DMS153 treated with DMSO at 0.1 percent for 48 hours (cell line): ENCODE measurements around the gene GCM1.
"Not testable (repeated sequence)": the region's sequence is repeated elsewhere in the genome, so short reads cannot be mapped to it uniquely, and the experiment has no call there.

ENCODE experiments used
- DNase-seq: peaks from one replicate; lab custom pipeline; 2025; ENCODE audit not compliant: unreplicated experiment; lab: John Stamatoyannopoulos, UW

The GCM1 gene

GRCh38 chr6:53148684-53149083 is at the start of gene GCM1:
TSS of gene GCM1 (minus strand) at chr6:53148841. CDS start at chr6:53145632, 3,209 bp downstream.
- DNase-seq, result no peak

- no peak for DNase-seq
These were observed 48.9 kb upstream of the GCM1 start for GRCh38 chr6:53197553-53197952.

- DNase-seq, result no peak
These were observed 46.4 kb upstream of the GCM1 start for GRCh38 chr6:53195048-53195447.

- peak; percentile 14 for DNase-seq
These were observed 44.1 kb upstream of the GCM1 start for GRCh38 chr6:53192682-53193188.

GRCh38 chr6:53189554-53189953 is 40.9 kb upstream of the GCM1 start:
- DNase-seq, result no peak

GRCh38 chr6:53188833-53189232 is 40.2 kb upstream of the GCM1 start:
- no peak for DNase-seq

- no peak for DNase-seq
These were observed 32.0 kb upstream of the GCM1 start for GRCh38 chr6:53180678-53181077.

GRCh38 chr6:53179961-53180651 is 31.5 kb upstream of the GCM1 start:
- peak; percentile 79 for DNase-seq

- DNase-seq, result no peak
These were observed 30.3 kb upstream of the GCM1 start for GRCh38 chr6:53178837-53179432.

- DNase-seq, result no peak
These were observed 26.4 kb upstream of the GCM1 start for GRCh38 chr6:53175027-53175426.

- no peak for DNase-seq
These were observed 23.8 kb upstream of the GCM1 start for GRCh38 chr6:53172468-53172803.

- peak; percentile 74 for DNase-seq
These were observed 23.2 kb upstream of the GCM1 start for GRCh38 chr6:53171605-53172467.

GRCh38 chr6:53168516-53169267 is 20.1 kb upstream of the GCM1 start:
- DNase-seq, result no peak

GRCh38 chr6:53165293-53165692 is 16.7 kb upstream of the GCM1 start:
- DNase-seq, result no peak

- DNase-seq, result no peak
These were observed 14.0 kb upstream of the GCM1 start for GRCh38 chr6:53162606-53163005.

- no peak for DNase-seq
These were observed 12.9 kb upstream of the GCM1 start for GRCh38 chr6:53161481-53162009.

- no peak for DNase-seq
These were observed 10.9 kb upstream of the GCM1 start for GRCh38 chr6:53159558-53159957.

- DNase-seq, result not testable (repeated sequence)
These were observed 9.4 kb upstream of the GCM1 start for GRCh38 chr6:53158076-53158475.

GRCh38 chr6:53155279-53155678 is 6.6 kb upstream of the GCM1 start:
- not testable (repeated sequence) for DNase-seq

- DNase-seq, result no peak
These were observed 6.2 kb upstream of the GCM1 start for GRCh38 chr6:53154794-53155193.

- DNase-seq, result no peak
These were observed 5.4 kb upstream of the GCM1 start for GRCh38 chr6:53154071-53154470.
